ENCODE results near the gene TBC1D24.
A peak's percentile ranks its signal among the peaks of the same experiment; 100 is the strongest.

Gene TBC1D24

GRCh38 chr16:2450975-2451381 is 23.9 kb upstream of the TBC1D24 start:
- no peak for DNase-seq

DNA sequence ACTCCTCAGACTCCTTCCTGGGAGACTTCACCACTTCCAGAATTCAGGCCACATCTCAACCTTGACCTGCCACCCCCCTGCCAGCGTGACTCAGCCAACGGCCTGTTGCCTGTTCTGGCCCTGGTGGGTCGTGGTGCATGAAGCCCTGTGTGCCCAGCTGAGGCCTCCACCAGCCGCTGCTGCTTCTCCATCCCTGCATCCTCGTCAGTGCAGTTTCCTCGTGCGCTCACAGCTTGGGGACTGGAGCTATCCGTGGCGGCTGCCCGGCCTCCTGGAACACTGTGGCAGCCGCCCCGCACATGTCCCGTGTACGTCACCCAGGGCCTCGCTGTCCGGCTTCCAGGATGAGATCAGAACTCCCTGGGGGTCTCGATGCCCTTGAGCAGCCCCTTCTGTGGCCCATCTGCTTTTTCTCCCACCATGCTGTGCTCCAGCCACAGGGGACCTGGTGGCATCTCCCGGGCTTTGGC is 23.0 kb upstream of the TBC1D24 start:
- DNase-seq: no peak

- DNase-seq: no peak
Measured at GRCh38 chr16:2452650-2453049, 22.3 kb upstream of the TBC1D24 start.

DNA sequence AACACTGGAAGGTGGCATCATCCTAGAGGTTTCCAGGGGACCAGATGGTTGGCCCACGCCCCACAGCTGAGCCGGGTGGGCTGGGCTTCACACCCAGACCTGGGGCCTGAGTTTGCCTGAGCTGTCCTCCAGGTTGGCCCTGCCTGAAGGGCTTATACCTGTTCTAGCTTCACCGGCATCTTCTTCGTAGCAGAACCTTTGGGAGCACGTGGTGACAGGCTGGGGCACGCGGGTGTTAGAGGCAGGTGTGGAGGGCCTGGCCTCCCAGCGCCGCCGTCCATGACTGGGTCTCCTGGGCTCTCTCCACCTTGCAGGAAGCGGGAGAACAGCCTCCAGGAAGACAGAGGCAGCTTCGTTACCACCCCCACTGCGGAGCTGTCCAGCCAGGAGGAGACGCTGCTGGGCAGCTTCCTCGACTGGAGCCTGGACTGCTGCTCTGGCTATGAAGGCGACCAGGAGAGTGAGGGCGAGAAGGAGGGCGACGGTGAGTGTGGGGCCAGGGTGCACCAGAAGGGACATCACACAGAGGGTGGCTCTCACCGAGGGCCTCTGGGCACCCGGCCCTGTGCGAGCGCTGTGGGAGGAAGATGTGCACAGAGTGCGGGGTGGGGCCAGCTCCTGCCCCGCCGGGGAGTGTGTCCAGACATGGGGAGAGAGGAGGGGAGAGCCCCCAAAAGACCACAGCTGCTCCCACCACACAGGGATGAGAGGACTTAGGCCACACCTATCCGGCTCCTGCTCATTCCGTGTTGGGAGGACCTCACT is 19.7 kb upstream of the TBC1D24 start:
- DNase-seq: no peak

DNA sequence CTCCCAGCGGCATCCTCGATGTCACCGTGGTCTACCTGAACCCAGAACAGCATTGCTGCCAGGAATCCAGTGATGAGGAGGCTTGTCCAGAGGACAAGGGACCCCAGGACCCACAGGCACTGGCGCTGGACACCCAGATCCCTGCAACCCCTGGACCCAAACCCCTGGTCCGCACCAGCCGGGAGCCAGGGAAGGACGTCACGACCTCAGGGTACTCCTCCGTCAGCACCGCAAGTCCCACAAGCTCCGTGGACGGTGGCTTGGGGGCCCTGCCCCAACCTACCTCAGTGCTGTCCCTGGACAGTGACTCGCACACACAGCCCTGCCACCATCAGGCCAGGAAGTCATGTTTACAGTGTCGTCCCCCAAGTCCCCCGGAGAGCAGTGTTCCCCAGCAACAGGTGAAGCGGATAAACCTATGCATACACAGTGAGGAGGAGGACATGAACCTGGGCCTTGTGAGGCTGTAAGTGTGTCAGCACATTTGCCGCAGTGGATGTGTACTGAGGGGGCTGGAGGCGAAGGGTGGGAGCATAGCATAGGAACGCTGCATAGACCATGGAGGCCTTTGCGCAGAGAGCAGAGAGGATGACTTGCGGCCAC is 18.3 kb upstream of the TBC1D24 start:
- no peak for DNase-seq

DNA sequence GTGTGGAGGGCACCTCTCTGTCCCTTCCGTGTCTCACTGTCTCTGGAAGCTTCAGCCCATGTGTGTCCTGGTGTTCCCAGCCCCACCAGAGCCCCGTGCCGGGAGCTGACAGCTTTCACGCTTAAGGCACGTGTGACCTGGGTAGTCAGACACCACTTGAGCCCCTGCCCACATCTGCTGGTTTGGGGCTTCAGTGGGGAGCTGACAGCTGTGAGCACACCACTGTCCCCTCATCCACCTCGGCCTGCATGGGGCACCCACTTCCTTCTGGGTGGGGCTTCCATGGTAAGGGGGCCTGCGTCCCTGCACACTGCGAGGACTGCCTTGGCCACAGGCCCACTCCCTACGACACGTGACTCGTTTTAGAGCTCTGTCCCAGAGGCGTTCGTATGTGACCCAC is 17.7 kb upstream of the TBC1D24 start:
- DNase-seq: no peak

DNA sequence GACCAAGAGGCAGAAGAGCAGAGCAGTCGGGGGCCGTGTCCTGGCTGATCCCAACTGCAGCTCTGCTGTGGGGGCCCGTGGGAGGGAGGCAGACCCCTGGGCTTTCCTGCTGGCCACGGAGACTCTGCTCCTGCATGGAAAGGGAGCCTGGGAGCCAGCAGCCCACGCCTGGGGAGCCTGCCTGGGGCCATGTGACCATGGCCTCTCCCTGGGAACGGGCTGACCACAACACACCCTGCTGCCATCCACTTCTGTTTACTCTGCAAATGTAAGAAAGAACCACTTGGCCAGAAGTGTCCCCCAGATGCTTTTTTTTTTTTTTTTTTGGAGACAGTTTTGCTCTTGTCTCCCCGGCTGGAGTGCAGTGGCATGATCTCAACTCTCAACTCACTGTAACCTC is 17.0 kb upstream of the TBC1D24 start:
- DNase-seq: no peak

GRCh38 chr16:2458887-2459646 is 15.9 kb upstream of the TBC1D24 start:
- no peak for DNase-seq

DNA sequence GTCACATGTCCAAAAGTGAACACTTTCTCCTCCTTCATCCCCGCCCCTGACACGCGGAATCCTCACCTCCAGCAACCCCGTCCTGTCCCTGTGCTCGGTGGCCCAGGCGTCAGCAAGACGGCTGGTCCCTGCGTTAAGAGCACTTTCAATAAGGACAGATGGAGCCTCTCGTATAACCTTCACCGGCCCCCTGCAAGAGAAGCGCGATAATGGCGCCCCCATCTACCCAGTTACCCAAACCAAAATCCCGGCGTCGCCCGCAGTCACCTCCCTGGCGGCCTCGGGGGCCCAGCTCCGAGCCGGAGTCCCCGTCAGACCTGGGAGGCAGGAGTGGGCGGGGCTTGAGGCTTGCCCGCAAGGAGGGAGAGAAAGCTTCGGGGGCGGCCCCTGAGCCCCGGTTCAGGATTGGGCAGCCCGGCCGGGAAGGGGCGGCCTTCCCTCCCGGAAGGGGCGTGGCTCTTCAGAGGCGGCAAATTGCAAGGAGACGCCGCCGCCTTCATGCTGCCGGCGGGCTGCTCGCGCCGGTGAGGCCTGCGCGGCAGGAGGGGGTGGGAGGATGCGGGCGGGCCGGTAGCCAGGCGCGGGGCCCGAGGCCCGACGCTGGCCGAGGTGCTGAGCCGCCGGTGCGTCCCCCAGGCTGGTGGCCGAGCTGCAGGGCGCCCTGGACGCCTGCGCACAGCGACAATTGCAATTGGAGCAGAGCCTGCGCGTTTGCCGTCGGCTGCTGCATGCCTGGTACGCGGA is 15.1 kb upstream of the TBC1D24 start, which contains the start of gene TEDC2:
Gene TEDC2 (plus strand): TSS at position 463 of the 744 bp plus-strand sequence. CDS start 36 bp downstream, at position 499.
- peak; percentile 98 for DNase-seq

DNA sequence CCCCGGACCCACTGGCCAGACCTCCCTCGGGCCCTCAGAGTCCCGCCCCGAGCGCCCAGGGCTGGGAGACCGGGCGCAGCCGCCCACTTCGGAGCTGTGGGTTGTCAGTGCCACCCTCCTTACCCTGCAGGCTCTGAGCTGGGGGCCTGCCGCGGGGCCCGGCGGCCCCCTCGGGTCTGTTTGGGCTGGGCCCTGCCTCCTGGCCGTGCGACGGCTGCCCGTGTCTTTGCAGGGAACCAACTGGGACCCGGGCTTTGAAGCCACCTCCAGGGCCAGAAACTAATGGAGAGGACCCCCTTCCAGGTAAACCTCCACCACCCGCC is 14.6 kb upstream of the TBC1D24 start:
- DNase-seq: no peak

DNA sequence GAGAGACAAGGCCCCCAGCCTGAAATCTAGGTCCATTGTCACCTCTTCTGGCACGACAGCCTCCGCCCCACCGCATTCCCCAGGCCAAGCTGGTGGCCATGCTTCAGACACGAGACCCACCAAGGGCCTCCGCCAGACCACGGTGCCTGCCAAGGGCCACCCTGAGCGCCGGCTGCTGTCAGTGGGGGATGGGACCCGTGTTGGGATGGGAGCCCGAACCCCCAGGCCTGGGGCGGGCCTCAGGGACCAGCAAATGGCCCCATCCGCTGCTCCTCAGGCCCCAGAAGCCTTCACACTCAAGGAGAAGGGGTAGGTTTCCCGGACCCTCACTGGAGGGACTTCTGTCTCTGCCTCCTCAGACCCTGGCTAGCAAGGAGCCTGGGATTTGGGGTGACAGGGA is 14.0 kb upstream of the TBC1D24 start:
- DNase-seq: no peak

DNA sequence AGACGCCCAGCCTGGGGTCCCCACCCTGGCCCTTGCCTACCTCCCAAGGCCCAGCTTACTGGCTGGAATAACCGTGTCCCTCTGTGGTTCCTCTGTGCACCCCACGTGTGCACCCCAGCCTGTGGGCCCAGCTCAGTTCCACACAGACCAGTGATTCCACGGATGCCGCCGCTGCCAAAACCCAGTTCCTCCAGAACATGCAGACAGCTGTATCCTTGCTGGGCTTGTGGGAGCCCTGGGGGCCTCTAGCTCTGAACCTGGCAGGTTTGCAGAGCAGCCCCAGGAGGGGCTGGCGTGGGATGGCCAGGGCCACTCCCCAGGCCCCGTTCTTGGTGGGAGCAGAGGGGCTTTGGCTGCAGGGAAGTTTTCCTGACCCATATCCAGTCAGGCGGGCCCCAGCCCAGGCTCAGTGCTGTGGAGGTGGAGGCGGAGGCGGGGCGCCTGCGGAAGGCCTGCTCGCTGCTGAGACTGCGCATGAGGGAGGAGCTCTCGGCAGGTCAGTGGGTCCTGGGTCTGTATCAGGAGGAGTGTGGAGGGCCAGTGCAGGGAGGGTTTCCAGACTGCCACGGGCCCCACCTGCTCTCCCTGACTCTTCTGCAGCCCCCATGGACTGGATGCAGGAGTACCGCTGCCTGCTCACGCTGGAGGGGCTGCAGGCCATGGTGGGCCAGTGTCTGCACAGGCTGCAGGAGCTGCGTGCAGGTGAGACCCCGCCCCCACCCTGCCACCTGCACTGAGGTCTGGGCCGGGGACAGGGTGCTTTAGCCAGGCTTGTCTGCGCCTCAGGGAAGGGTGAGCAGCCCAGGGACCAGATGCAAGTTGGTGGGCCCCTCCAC is 12.7 kb upstream of the TBC1D24 start:
- no peak for DNase-seq

- no peak for DNase-seq
Measured at GRCh38 chr16:2464333-2464732, 10.6 kb upstream of the TBC1D24 start.

GRCh38 chr16:2465653-2466415 is 9.1 kb upstream of the TBC1D24 start:
- DNase-seq: no peak

DNA sequence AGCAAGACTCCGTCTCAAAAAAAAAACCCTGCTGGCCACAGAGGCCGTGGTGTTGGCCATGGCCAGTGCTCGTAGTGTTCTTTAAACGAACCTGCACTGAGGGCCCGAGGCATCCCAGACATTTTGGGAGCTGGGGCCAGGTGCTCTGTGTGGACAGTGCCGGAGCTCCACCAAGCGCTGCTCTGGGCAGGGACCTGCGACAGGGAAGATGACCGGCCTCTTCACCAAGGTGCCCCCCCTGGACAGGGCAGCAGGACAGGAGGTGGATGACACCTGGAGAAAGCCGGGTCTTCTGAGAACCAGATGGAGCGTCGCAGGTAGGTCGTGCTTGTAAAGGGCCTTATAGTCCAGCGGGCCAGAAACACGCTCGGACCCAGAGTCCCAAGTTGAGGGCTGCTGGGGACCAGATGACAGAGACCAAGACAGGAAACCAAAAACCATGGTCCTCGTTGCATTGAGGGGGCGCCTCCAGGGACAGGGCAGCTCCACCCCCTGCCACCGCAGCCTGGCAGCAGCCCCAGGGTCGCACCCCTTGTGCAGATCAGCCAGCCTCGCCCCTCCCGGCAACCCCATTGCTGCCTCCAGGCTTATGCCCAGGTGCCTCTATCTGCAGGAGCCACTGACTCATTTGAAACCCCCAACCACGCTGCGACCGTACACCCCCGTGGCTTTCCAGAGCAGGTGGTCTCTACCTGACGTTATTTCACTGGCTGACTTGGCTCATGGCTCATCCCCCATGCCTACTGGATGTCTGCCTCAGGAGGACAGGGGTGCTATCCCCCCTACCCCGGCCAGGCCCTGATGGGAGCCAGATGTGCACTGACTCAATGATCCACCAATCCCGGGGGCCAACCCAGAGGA is 8.0 kb upstream of the TBC1D24 start:
- DNase-seq: no peak

DNA sequence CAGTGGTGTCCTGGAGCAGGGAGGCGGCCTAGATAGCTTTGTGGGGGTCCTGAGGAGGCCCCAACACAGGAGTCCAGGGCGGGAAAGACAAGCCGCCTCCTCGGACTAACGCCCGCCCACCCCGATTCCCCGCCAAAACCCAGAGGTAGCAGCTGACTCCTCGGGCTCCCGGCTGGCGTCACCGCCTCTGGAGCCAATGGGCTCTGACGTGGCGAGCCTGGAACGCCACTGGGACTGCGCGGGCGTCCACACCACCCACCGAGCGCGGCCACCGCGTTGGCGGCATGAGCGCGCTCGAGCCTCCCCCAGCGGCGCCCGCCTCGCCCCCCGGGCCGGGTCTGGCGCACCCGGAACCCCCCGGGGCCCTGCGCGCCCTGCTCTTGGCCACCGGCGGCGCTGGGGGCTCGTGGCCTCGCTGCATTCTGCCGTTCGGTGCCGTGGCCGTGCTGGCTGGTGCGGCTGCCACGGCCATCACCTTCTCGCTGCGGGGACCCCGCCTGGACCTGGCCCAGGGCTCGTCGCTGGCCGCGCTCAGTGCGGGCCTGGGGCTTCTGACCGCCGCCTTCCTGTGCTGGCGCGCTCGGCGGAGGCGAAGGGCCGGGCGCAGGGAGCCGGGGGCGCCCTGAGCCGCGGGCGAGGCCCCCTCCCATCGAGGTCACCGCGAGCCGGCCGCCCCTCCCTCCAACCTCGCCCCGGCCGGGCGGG is 7.2 kb upstream of the TBC1D24 start:
- DNase-seq: peak; percentile 23

- no peak for DNase-seq
Measured at GRCh38 chr16:2468233-2468724, 6.6 kb upstream of the TBC1D24 start.

- no peak for DNase-seq
Measured at GRCh38 chr16:2468725-2469398, 6.1 kb upstream of the TBC1D24 start.
